Breast epithelium (tissue), 4 donors: ENCODE results near the gene E2F7. TPM values are rescaled to one million over a fixed set of nuclear protein-coding genes. Genes with fewer than 3 reads are reported as not detected.

Experiments
- DNase-seq, 2 donors: peaks; one replicate each; pipeline ENCODE4 v3.0.0-alpha.2; 2019; ENCODE audit warnings: low spot score in 2 of 2
- H3K27ac ChIP-seq, 2 donors: fragments of 200-600 bp; sonication (generic) in 1 of 2; one replicate each; pipeline ENCODE4 v1.5.1; 2016 to 2019; ENCODE audit warnings: mild to moderate bottlenecking in 1 of 2
- H3K27me3 ChIP-seq, 2 donors: fragments of 200-600 bp; sonication (generic) in 1 of 2; one replicate each; pipeline versions ENCODE4 v1.5.1 to v1.6.0; 2017 to 2019; ENCODE audit warnings: control low read depth in 1 of 2, mild to moderate bottlenecking in 1 of 2
- H3K36me3 ChIP-seq: fragments of 200-600 bp; one replicate; pipeline ENCODE4 v1.5.1; 2019
- H3K4me1 ChIP-seq, 2 donors: fragments of 200-600 bp; sonication (generic); one replicate each; pipeline ENCODE4 v1.5.1; 2016 to 2019; ENCODE audit warnings: control low read depth in 1 of 2
- H3K4me3 ChIP-seq, 3 donors: fragments of 200-600 bp; sonication (generic); 1 replicate in 2 of 3; 2 replicates in 1 of 3; pipeline ENCODE4 v1.5.1; 2016 to 2019; ENCODE audit warnings: mild to moderate bottlenecking in 3 of 3, moderate library complexity in 2 of 3
- H3K9me3 ChIP-seq, 2 donors: fragments of 200-600 bp; sonication (generic) in 1 of 2; one replicate each; pipeline ENCODE4 v1.5.1; 2016 to 2019; ENCODE audit warnings: control low read depth in 1 of 2
- CTCF ChIP-seq, 3 donors: fragments of 450-650 bp; IDR thresholded peaks; one replicate each; pipeline ENCODE4 v1.5.1; 2016 to 2017; ENCODE audit warnings: antibody characterized with exemption in 3 of 3, mild to moderate bottlenecking in 3 of 3, moderate library complexity in 3 of 3
- POLR2A ChIP-seq: fragments of 450-650 bp; IDR thresholded peaks from one replicate; pipeline ENCODE4 v1.6.1; 2016; ENCODE audit warnings: antibody characterized with exemption, mild to moderate bottlenecking, moderate library complexity
- POLR2AphosphoS5 ChIP-seq, 3 donors: sonication (generic); formaldehyde crosslinking; IDR thresholded peaks; one replicate each; pipeline ENCODE4 v1.6.1; 2017; ENCODE audit warnings: antibody characterized with exemption in 3 of 3
- intact Hi-C: fragments of 100-400 bp; cut with DNase I; formaldehyde crosslinking; loops from one replicate; pipeline ENCODE4 v1.15.1; 2023; ENCODE audit warnings: low total_unique reads
- total RNA-seq, 3 donors: library from RNA; depleted of rRNA; stranded (reverse); fragments of >200 nt; gene quantifications; one replicate each; pipeline ENCODE4 v1.1.0, GENCODE V29; 2016

E2F7 gene
- total RNA-seq, 3 donors from 2014 or later = under 0.01 to 0.44 TPM; not detected in 1

GRCh38 chr12:77003914-77004313, 61.5 kb downstream of the E2F7 start:
- no peak for DNase-seq
- no peaks in the 10 kb centered on the region for H3K36me3 ChIP-seq
- no peaks in the 10 kb centered on the region for H3K9me3 ChIP-seq
- TF ChIP-seq POLR2AphosphoS5 (IDR thresholded peaks at IDR 0.05) (no peak), CTCF (IDR thresholded peaks at IDR 0.05) (no peak), POLR2A (no peak)
- H3K27me3 ChIP-seq = no peaks in the 10 kb centered on the region
- H3K27ac ChIP-seq = no peak overlapping the region
- intact Hi-C loops = no loop called here
- H3K4me3 ChIP-seq = no peak overlapping the region
- H3K4me1 ChIP-seq = no peaks in the 10 kb centered on the region

GRCh38 chr12:77003246-77003645, 62.1 kb downstream of the E2F7 start:
- DNase-seq = no peak
- no peak overlapping the region for H3K4me3 ChIP-seq
- H3K4me1 ChIP-seq = no peaks in the 10 kb centered on the region
- TF ChIP-seq POLR2AphosphoS5 (IDR thresholded peaks at IDR 0.05) = no peak
- no peak for TF ChIP-seq CTCF (IDR thresholded peaks at IDR 0.05)
- TF ChIP-seq POLR2A = no peak
- H3K36me3 ChIP-seq = no peaks in the 10 kb centered on the region
- no peaks in the 10 kb centered on the region for H3K9me3 ChIP-seq
- intact Hi-C loops = no loop called here
- no peaks in the 10 kb centered on the region for H3K27me3 ChIP-seq
- H3K27ac ChIP-seq = no peak overlapping the region

- Histone ChIP-seq H3K9me3 (no peaks in the 10 kb centered on the region), H3K4me3 (no peak overlapping the region)
- no peak for DNase-seq
These were observed 63.0 kb downstream of the E2F7 start for GRCh38 chr12:77002382-77002781.

GRCh38 chr12:77001276-77001675, 64.1 kb downstream of the E2F7 start:
- H3K4me3 ChIP-seq = no peak overlapping the region
- no peaks in the 10 kb centered on the region for H3K27me3 ChIP-seq
- intact Hi-C loops = no loop called here
- no peak for DNase-seq
- TF ChIP-seq POLR2A = no peak
- no peak for TF ChIP-seq POLR2AphosphoS5 (IDR thresholded peaks at IDR 0.05)
- no peak for TF ChIP-seq CTCF (IDR thresholded peaks at IDR 0.05)
- no peaks in the 10 kb centered on the region for H3K4me1 ChIP-seq
- no peak overlapping the region for H3K27ac ChIP-seq
- no peaks in the 10 kb centered on the region for H3K36me3 ChIP-seq
- no peaks in the 10 kb centered on the region for H3K9me3 ChIP-seq

More at GRCh38 chr12:77002382-77002781, 63.0 kb downstream of the E2F7 start:
- TF ChIP-seq CTCF (IDR thresholded peaks at IDR 0.05) (no peak), POLR2AphosphoS5 (IDR thresholded peaks at IDR 0.05) (no peak), POLR2A (no peak)
- intact Hi-C loops = no loop called here
- no peaks in the 10 kb centered on the region for H3K36me3 ChIP-seq
- no peaks in the 10 kb centered on the region for H3K4me1 ChIP-seq
- H3K27ac ChIP-seq = no peak overlapping the region
- no peaks in the 10 kb centered on the region for H3K27me3 ChIP-seq

GRCh38 chr12:76998908-76999556, 66.3 kb downstream of the E2F7 start:
- no peaks in the 10 kb centered on the region for H3K9me3 ChIP-seq
- no peaks in the 10 kb centered on the region for H3K36me3 ChIP-seq
- intact Hi-C loops = loop anchor here (5.0 kb wide), 1 partner anchor 507 kb away; no protein-coding TSS in a partner anchor
- H3K4me3 ChIP-seq = no peak overlapping the region
- no peak for TF ChIP-seq POLR2A
- no peak for TF ChIP-seq POLR2AphosphoS5 (IDR thresholded peaks at IDR 0.05)
- H3K27ac ChIP-seq = no peak overlapping the region
- no peaks in the 10 kb centered on the region for H3K4me1 ChIP-seq
- H3K27me3 ChIP-seq = no peaks in the 10 kb centered on the region
- no peak for DNase-seq
